ENCODE data around the gene BPIFB2. TPM values are rescaled to one million over a fixed set of nuclear protein-coding genes. Genes with fewer than 3 reads are reported as not detected.

The BPIFB2 gene
- total RNA-seq, 1 donor from 2014 or later = not detected

GRCh38 chr20:32967961-32968457 is 39.5 kb upstream of the BPIFB2 start:
- DNase-seq = no peak
- Mint-ChIP-seq H3K9me3 (ENCODE audit: unreplicated experiment) (no peaks in the 10 kb centered on the region), H3K36me3 (ENCODE audit: unreplicated experiment) (no peaks in the 10 kb centered on the region), H3K4me1 (ENCODE audit: low read depth, unreplicated experiment) (no peaks in the 10 kb centered on the region), H3K27me3 (ENCODE audit: unreplicated experiment) (peaks cover 4% of the 10 kb centered on the region), H3K4me3 (ENCODE audit: unreplicated experiment) (no peak overlapping the region), H3K27ac (ENCODE audit: unreplicated experiment) (no peak overlapping the region)
- TF ChIP-seq CTCF (IDR thresholded peaks at IDR 0.05; ENCODE audit: partially characterized antibody, unreplicated experiment) = no peak

GRCh38 chr20:32968478-32969241 is 38.8 kb upstream of the BPIFB2 start:
- no peak overlapping the region for H3K4me3 Mint-ChIP-seq (ENCODE audit: unreplicated experiment)
- TF ChIP-seq CTCF (IDR thresholded peaks at IDR 0.05; ENCODE audit: partially characterized antibody, unreplicated experiment) = no peak
- no peak for DNase-seq
- H3K27ac Mint-ChIP-seq (ENCODE audit: unreplicated experiment) = no peak overlapping the region
- H3K4me1 Mint-ChIP-seq (ENCODE audit: low read depth, unreplicated experiment) = no peaks in the 10 kb centered on the region
- peaks cover 4% of the 10 kb centered on the region for H3K27me3 Mint-ChIP-seq (ENCODE audit: unreplicated experiment)
- no peaks in the 10 kb centered on the region for H3K9me3 Mint-ChIP-seq (ENCODE audit: unreplicated experiment)
- no peaks in the 10 kb centered on the region for H3K36me3 Mint-ChIP-seq (ENCODE audit: unreplicated experiment)

- Mint-ChIP-seq H3K4me3 (ENCODE audit: unreplicated experiment) (no peak overlapping the region), H3K27ac (ENCODE audit: unreplicated experiment) (no peak overlapping the region), H3K4me1 (ENCODE audit: low read depth, unreplicated experiment) (no peaks in the 10 kb centered on the region), H3K27me3 (ENCODE audit: unreplicated experiment) (peaks cover 2% of the 10 kb centered on the region), H3K36me3 (ENCODE audit: unreplicated experiment) (no peaks in the 10 kb centered on the region), H3K9me3 (ENCODE audit: unreplicated experiment) (no peaks in the 10 kb centered on the region)
- DNase-seq = no peak
- TF ChIP-seq CTCF (IDR thresholded peaks at IDR 0.05; ENCODE audit: partially characterized antibody, unreplicated experiment) = no peak
Observed at GRCh38 chr20:32969356-32970114, 38.0 kb upstream of the BPIFB2 start.

GRCh38 chr20:32970115-32970972 is 37.2 kb upstream of the BPIFB2 start:
- Mint-ChIP-seq H3K4me1 (ENCODE audit: low read depth, unreplicated experiment) (no peaks in the 10 kb centered on the region), H3K27me3 (ENCODE audit: unreplicated experiment) (peaks cover 2% of the 10 kb centered on the region)

More at GRCh38 chr20:32970115-32970972, 37.2 kb upstream of the BPIFB2 start:
- no peaks in the 10 kb centered on the region for H3K36me3 Mint-ChIP-seq (ENCODE audit: unreplicated experiment)
- H3K27ac Mint-ChIP-seq (ENCODE audit: unreplicated experiment) = no peak overlapping the region
- no peak for DNase-seq
- H3K9me3 Mint-ChIP-seq (ENCODE audit: unreplicated experiment) = no peaks in the 10 kb centered on the region
- no peak overlapping the region for H3K4me3 Mint-ChIP-seq (ENCODE audit: unreplicated experiment)
- TF ChIP-seq CTCF (IDR thresholded peaks at IDR 0.05; ENCODE audit: partially characterized antibody, unreplicated experiment) = no peak
